Endometrial microvascular endothelial cells (primary cell): ENCODE data around the gene ACOX2. TPM values are rescaled to one million over a fixed set of nuclear protein-coding genes. Genes with fewer than 3 reads are reported as not detected.

Experiments used
- in situ Hi-C: cut with HindIII; loops from 2 replicates; pipeline ENCODE4 v1.10.0; 2017; ENCODE audit warnings: low sequenced_read_pairs, low pct_unique_long_range_greater_than_20kb; ENCODE audit errors: inconsistent ontology term
- total RNA-seq: library from RNA; depleted of rRNA; stranded (reverse); fragments of >200 nt; gene quantifications from one replicate; pipeline ENCODE4 v1.2.3, GENCODE V29; 2015; ENCODE audit errors: inconsistent ontology term

Gene ACOX2
- total RNA-seq, 1 donor from 2014 or later = 4.3 TPM

DNA sequence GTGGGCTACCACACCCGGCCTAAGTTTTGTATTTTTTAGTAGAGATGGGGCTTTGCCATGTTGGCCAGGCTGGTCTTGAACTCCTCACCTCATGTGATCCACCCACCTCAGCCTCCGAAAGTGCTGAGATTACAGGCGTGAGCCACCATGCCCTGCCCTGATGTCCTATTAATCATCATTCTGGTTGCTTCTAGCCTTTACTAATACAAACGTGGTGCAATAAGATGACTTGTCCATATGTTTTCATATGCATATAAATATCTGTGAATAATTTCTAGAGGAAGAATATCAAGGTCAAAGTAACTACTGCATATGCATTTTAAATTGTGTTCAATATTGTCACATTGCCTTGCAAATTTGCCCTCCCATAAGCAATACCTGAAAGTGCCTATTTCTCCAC, 77.8 kb downstream of the ACOX2 start:
- in situ Hi-C loops = no loop called here

Other genes starting within 250 kb of the ACOX2 start
- gene RPP14, start 230.9 kb downstream of the ACOX2 start, total RNA-seq = 18.2 TPM
- 20.7 TPM for gene HTD2, start 230.7 kb downstream of the ACOX2 start, total RNA-seq
- 16.0 TPM for gene PXK, start 204.3 kb downstream of the ACOX2 start, total RNA-seq
- 98.7 TPM for gene PDHB, start 103.4 kb downstream of the ACOX2 start, total RNA-seq
- 8.1 TPM for gene KCTD6, start 45.1 kb downstream of the ACOX2 start, total RNA-seq
- gene FAM107A, start 40.2 kb upstream of the ACOX2 start, total RNA-seq = 150 TPM
- not detected for gene FAM3D, start 129.6 kb upstream of the ACOX2 start, total RNA-seq